Hepatocyte (in vitro differentiated cells): ENCODE results near the gene CRK. TPM values are rescaled to one million over a fixed set of nuclear protein-coding genes. Genes with fewer than 3 reads are reported as not detected.
A peak's percentile ranks its signal among the peaks of the same experiment; 100 is the strongest.

Experiments
- DNase-seq: peaks from one replicate; pipeline ENCODE4 v3.0.0-alpha.2; 2016; ENCODE audit warnings: low spot score
- H2AFZ ChIP-seq: fragments of 200-600 bp; sonication (generic); 2 replicates; pipeline ENCODE4 v1.6.0; 2016; ENCODE audit warnings: antibody characterized with exemption, mild to moderate bottlenecking
- H3K27ac ChIP-seq: fragments of 200-600 bp; sonication (generic); 2 replicates; pipeline ENCODE4 v1.5.1; 2016; ENCODE audit warnings: mild to moderate bottlenecking
- H3K27me3 ChIP-seq: fragments of 200-600 bp; sonication (generic); 2 replicates; pipeline ENCODE4 v1.6.1; 2016
- H3K36me3 ChIP-seq: fragments of 200-600 bp; sonication (generic); replicated peaks from 2 replicates; pipeline ENCODE4 v1.5.1; 2016; ENCODE audit warnings: low read depth; ENCODE audit not compliant: insufficient read depth
- H3K4me1 ChIP-seq: fragments of 200-600 bp; sonication (generic); 2 replicates; pipeline ENCODE4 v1.5.1; 2016; ENCODE audit warnings: mild to moderate bottlenecking, moderate library complexity; ENCODE audit not compliant: insufficient read depth
- H3K4me2 ChIP-seq: fragments of 200-600 bp; sonication (generic); 2 replicates; pipeline ENCODE4 v1.6.0; 2016
- H3K4me3 ChIP-seq: fragments of 200-600 bp; sonication (generic); 2 replicates; pipeline ENCODE4 v1.5.1; 2016; ENCODE audit warnings: mild to moderate bottlenecking
- H3K79me2 ChIP-seq: fragments of 200-600 bp; sonication (generic); 2 replicates; pipeline ENCODE4 v1.6.0; 2017; ENCODE audit warnings: mild to moderate bottlenecking
- H3K9me2 ChIP-seq: fragments of 200-600 bp; sonication (generic); replicated peaks from 2 replicates; pipeline ENCODE4 v1.6.0; 2017; ENCODE audit warnings: mild to moderate bottlenecking; ENCODE audit not compliant: insufficient read depth
- H3K9me3 ChIP-seq: fragments of 200-600 bp; sonication (generic); 2 replicates; pipeline ENCODE4 v1.5.1; 2016; ENCODE audit warnings: low read depth, mild to moderate bottlenecking
- H4K20me1 ChIP-seq: fragments of 200-600 bp; sonication (generic); 2 replicates; pipeline ENCODE4 v1.6.0; 2016; ENCODE audit warnings: mild to moderate bottlenecking; ENCODE audit not compliant: insufficient read depth, poor library complexity, severe bottlenecking
- CTCF ChIP-seq: fragments of 200-600 bp; sonication (generic); IDR thresholded peaks from 2 replicates; pipeline ENCODE4 v1.5.1; 2016; ENCODE audit warnings: antibody characterized with exemption, mild to moderate bottlenecking; ENCODE audit not compliant: poor library complexity
- EZH2 ChIP-seq: fragments of 200-600 bp; sonication (generic); IDR thresholded peaks from 2 replicates; pipeline ENCODE4 v1.6.1; 2016; ENCODE audit warnings: antibody characterized with exemption, mild to moderate bottlenecking, borderline replicate concordance
- EZH2phosphoT487 ChIP-seq: fragments of 200-600 bp; sonication (generic); IDR thresholded peaks from one replicate; pipeline ENCODE4 v1.6.1; 2018; ENCODE audit warnings: antibody characterized with exemption, mild to moderate bottlenecking, low read depth, moderate library complexity; ENCODE audit not compliant: unreplicated experiment, severe bottlenecking
- WGBS: methylation state at CpG from one replicate; pipeline ENCODE4 v1.1.6; 2016; ENCODE audit warnings: low lambda C conversion rate; ENCODE audit errors: missing lambda C conversion rate; 5-methylcytosine and 5-hydroxymethylcytosine counted together
- polyA plus RNA-seq: library from polyadenylated mRNA; unstranded; fragments of >200 nt; fragmentation: Nextera tagmentation; extraction: Ambion mirVana; gene quantifications from 2 replicates; pipeline ENCODE4 v1.2.1, GENCODE V29; 2016
- total RNA-seq: library from RNA; depleted of rRNA; stranded (reverse); fragments of >200 nt; gene quantifications from 2 replicates; pipeline ENCODE4 v1.2.3, GENCODE V29; 2014

CRK gene
- total and polyA plus RNA-seq, 2 experiments from 2014 or later = 66.5 to 72.1 TPM

GRCh38 chr17:1412185-1413110 is 43.6 kb downstream of the CRK start:
- Histone ChIP-seq H3K9me2 (no peaks in the 10 kb centered on the region), H3K27me3 (no peaks in the 10 kb centered on the region), H3K4me2 (peak overlapping the region; percentile 44), H3K27ac (peak overlapping the region; percentile 72), H3K4me3 (no peak overlapping the region), H3K4me1 (no peaks in the 10 kb centered on the region), H4K20me1 (no peaks in the 10 kb centered on the region), H3K9me3 (no peaks in the 10 kb centered on the region), H2AFZ (no peak overlapping the region), H3K79me2 (no peaks in the 10 kb centered on the region), H3K36me3 (no peaks in the 10 kb centered on the region)
- peak; percentile 50 for DNase-seq
- WGBS = 80% methylated on average over 27 of the region's 27 CpGs
- no peak for TF ChIP-seq EZH2
- no peak for TF ChIP-seq EZH2phosphoT487
- TF ChIP-seq CTCF = no peak

DNA sequence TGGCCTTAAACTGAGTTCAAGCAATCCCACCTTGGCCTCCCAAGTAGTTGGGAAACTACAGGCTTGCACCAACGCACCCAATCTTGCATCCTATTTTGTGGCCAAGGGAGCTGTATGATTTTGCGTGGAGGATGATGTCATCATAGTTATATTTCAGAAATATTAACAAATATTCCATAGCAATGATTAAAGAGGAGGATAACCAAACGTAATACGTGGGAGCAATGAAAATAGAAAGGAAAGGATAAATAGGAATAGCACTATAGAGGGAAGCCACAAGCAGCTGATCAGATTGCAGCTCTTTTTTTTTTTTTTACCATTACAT is 53.8 kb downstream of the CRK start:
- H3K36me3 ChIP-seq = no peaks in the 10 kb centered on the region
- WGBS = 89% methylated on average over 4 of the region's 4 CpGs
- no peaks in the 10 kb centered on the region for H3K9me2 ChIP-seq
- H3K79me2 ChIP-seq = peaks cover 32% of the 10 kb centered on the region
- H3K9me3 ChIP-seq = no peaks in the 10 kb centered on the region
- no peak for DNase-seq
- no peak overlapping the region for H2AFZ ChIP-seq
- no peaks in the 10 kb centered on the region for H3K27me3 ChIP-seq
- H3K4me2 ChIP-seq = no peak overlapping the region
- H4K20me1 ChIP-seq = peaks cover 19% of the 10 kb centered on the region
- no peak overlapping the region for H3K4me3 ChIP-seq
- no peak overlapping the region for H3K27ac ChIP-seq
- H3K4me1 ChIP-seq = peaks cover 8% of the 10 kb centered on the region
- TF ChIP-seq EZH2 = no peak
- no peak for TF ChIP-seq CTCF
- TF ChIP-seq EZH2phosphoT487 = no peak

DNA sequence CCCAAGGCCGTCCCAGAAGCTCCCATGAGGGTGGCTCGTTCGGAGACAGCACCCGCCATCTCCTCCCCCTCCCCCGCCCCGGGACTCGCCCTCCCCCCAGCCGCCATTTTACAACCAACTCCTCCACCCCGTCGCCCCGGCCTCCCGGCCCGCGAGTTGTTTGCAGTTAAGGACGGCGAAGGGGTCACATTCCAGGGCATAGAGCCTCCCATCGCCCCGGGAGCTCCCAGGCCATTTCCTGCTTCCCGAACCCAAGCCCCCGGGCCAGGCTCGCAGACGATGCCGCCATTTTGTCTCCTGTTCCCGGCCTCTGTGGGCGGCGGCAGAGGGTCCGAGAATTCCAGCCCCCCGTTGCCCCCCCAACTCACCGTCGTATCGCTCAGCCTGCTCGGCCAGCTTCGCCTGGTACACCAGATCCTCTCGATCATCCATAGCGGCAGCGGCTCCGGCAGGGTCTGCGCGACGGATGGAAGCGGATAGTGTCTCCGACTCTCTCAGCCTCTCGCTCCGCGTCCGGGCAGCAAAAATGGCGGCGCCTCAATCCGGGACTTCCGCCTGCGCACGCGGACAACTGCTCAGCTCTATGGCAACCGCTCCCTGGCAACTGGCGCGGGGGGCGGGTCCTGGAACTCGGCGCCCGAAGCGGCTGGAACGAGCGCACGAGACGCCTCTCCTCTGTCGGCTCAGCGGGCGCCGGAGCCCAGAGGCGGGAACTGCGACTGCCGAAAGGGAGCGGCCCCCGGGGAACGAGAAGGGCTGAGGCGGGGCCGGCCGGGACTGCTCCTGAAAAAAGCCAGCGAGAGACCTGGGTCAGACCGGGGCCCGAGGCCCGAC is 56.1 kb downstream of the CRK start, which contains the start of gene YWHAE:
YWHAE (minus strand) TSS at position 544 of the 834 bp plus-strand sequence; CDS start at position 432, 112 bp downstream.
- Histone ChIP-seq H3K4me1 (peaks cover 11% of the 10 kb centered on the region), H3K9me3 (no peaks in the 10 kb centered on the region), H2AFZ (peak within 1 kb of the TSS; percentile 50), H3K9me2 (no peaks in the 10 kb centered on the region), H3K4me2 (peak within 1 kb of the TSS; percentile 84), H4K20me1 (peaks cover 43% of the 10 kb centered on the region), H3K27ac (peak within 1 kb of the TSS; percentile 95), H3K4me3 (peak within 1 kb of the TSS; percentile 56), H3K79me2 (peaks cover 55% of the 10 kb centered on the region), H3K27me3 (no peaks in the 10 kb centered on the region), H3K36me3 (no peaks in the 10 kb centered on the region)
- no peak for TF ChIP-seq EZH2phosphoT487
- no peak for TF ChIP-seq EZH2
- TF ChIP-seq CTCF = no peak
- peak; percentile 98 for DNase-seq
- WGBS = under 1% methylated on average over 42 of the region's 82 CpGs
